Measurements from ENCODE around the gene FAM177B.

The FAM177B gene

DNA sequence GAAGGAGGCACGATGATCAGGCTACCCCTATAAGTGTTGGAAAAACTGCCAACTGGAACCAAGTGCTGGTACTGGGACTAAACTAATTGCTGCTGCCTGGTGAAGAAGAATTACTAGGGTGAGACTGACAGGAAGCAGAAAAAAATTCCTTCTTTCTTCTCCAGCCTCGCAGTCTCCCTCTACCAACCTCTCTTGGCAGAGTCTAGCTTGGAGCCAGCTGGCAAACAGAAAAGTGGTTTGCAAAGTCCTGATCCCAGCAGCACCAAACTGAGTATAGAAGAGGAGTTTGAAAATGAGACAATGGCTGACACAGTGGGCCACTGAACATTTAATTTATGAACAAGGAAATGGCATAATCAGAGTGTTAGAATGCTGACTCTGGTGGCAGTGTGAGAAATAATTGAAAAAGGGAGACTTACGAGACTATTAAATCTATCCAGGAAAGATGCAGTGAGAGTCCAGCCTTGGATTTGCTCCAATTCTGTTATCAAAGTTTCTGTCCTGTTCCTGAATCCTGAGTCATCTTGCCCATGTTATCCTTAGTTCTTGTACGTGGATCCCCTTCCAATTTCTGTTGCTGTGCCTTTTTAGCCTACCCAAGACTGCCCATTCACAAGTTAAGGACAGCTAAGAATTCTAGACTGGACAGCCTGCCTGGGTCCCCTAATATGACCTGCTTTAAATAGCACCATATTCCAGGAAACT lies 54.2 kb downstream of the FAM177B start:
- no peak overlapping the region for H3K4me3 ChIP-seq (ENCODE audit: low read length)
- DNase-seq (ENCODE audit: low read depth) = no peak
- TF ChIP-seq, protein P1, sequence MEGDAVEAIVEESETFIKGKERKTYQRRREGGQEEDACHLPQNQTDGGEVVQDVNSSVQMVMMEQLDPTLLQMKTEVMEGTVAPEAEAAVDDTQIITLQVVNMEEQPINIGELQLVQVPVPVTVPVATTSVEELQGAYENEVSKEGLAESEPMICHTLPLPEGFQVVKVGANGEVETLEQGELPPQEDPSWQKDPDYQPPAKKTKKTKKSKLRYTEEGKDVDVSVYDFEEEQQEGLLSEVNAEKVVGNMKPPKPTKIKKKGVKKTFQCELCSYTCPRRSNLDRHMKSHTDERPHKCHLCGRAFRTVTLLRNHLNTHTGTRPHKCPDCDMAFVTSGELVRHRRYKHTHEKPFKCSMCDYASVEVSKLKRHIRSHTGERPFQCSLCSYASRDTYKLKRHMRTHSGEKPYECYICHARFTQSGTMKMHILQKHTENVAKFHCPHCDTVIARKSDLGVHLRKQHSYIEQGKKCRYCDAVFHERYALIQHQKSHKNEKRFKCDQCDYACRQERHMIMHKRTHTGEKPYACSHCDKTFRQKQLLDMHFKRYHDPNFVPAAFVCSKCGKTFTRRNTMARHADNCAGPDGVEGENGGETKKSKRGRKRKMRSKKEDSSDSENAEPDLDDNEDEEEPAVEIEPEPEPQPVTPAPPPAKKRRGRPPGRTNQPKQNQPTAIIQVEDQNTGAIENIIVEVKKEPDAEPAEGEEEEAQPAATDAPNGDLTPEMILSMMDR (IDR thresholded peaks at IDR 0.05; ENCODE audit: insufficient read depth, low read depth, low read length, missing control alignments) = no peak

DNA sequence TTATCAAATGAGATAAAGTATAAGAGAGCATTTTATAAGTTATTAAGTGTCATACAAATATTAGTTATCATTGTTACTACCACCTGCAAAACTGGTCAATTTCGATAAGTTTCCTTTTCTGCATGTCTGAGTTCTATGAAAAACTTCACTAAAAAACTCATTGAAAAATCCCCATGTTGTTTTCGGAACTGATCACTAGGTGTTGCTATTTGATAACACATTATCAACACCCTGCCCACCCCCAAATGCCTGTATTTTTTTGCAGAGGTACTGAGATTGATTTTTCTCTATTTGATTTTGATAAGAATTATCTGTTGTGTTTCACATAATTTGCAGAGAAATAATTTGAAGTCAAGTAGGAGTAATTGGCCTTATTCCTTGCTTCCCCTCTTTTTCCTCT lies 55.7 kb downstream of the FAM177B start:
- DNase-seq (ENCODE audit: low read depth) = peak; percentile 28
- TF ChIP-seq, protein P1 (IDR thresholded peaks at IDR 0.05; ENCODE audit: insufficient read depth, low read depth, low read length, missing control alignments) = peak; percentile 47
- H3K4me3 ChIP-seq (ENCODE audit: low read length) = no peak overlapping the region

DNA sequence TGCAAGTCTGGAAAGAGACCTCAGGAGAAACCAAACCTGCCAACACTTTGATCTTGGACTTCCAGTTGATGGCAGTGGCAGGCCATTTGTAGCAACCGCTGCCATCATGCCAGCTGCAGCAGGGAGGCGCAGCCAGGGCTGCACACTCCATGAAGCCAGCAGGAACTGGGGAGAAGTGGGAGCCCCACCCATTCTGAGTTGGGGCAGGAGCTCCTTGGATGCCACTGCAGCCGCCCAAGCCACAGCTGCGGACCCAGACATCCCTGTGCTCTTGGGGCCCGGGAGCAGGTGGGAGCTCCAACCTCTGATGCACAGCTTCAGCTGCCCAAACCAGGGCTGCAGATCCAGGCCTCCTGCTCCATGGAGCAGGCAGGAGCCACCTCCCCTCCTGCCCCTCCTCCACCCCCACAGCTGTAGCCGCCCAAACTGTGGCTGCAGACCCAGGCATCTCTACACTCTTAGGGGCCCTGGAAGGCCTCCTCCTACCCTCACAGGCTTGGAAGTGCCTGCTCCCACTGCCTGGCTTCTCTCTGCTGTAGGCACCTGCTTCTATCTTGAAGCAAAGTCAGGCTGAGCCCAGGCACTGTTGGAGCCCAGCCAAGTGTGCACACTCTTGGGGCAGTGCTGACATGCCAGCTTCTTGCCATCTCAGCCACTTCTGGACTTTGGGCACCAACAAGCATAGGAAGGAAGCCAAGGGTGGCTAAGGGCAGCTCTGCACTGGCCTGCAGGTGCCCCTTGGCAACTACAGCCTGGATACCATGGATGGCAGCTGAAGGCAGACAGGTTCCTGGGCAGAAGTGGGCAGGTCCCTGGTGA lies 57.9 kb downstream of the FAM177B start:
- peak; percentile 18 for DNase-seq (ENCODE audit: low read depth)
- no peak overlapping the region for H3K4me3 ChIP-seq (ENCODE audit: low read length)
- TF ChIP-seq, protein P1 (IDR thresholded peaks at IDR 0.05; ENCODE audit: insufficient read depth, low read depth, low read length, missing control alignments) = peak; percentile 2

DNA sequence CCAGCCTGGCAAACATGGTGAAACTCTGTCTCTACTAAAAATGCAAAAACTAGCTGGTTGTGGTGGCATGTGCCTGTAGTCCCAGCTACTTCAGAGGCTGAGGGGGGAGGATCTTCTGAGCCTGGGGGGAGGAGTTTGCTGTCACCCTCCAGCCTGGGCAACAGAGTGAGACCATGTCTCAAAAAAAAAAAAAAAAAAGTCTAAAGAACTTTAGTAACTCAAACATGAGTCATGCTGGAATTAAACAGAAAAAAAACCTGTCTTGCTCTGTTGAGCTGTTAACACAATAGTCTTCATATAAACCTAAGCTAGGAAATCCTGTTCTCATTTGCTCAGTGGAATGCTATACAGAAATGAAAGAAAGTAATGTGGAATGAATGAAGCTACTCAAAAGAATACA lies 61.1 kb downstream of the FAM177B start:
- TF ChIP-seq, protein P1 (IDR thresholded peaks at IDR 0.05; ENCODE audit: insufficient read depth, low read depth, low read length, missing control alignments) = no peak
- DNase-seq (ENCODE audit: low read depth) = peak; percentile 69
- no peak overlapping the region for H3K4me3 ChIP-seq (ENCODE audit: low read length)

DNA sequence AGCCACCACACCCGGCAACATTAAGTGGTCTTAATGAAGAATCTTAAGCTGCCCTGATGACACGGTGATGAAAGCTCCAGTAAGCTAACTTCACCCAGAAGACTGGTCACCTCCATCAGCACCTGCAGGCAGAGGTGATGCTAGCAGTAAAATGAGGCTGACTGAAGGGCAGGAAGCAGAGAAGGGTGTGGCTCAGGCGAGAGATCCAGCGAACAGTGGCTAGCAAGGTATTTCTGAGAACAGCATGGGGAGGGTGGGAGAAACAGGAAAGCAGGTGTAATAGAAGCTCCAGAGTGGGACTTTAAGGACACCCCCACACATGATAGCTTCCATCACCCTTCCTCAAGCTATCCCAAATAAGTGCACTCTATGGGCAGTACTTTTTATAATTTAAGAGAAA lies 62.0 kb downstream of the FAM177B start:
- no peak for DNase-seq (ENCODE audit: low read depth)
- TF ChIP-seq, protein P1 (IDR thresholded peaks at IDR 0.05; ENCODE audit: insufficient read depth, low read depth, low read length, missing control alignments) = no peak
- no peak overlapping the region for H3K4me3 ChIP-seq (ENCODE audit: low read length)

All from epithelial cell of esophagus (primary cell).